Mammary epithelial cell (primary cell): ENCODE measurements around the gene MYBPH.

ENCODE experiments used
- EZH2 ChIP-seq: IDR thresholded peaks from 2 replicates; pipeline ENCODE4 v1.6.1; 2012; ENCODE audit warnings: low read length, inconsistent platforms, borderline replicate concordance
- TF ChIP-seq, protein P1 (sequence below), 2 donors: IDR thresholded peaks in 1 of 2; conservative IDR thresholded peaks in 1 of 2; 2 replicates each; pipeline ENCODE4 v1.5.1; 2011 to 2012; ENCODE audit warnings: inconsistent platforms in 2 of 2, low read length in 2 of 2, mild to moderate bottlenecking in 2 of 2, control low read depth in 1 of 2, low read depth in 1 of 2; ENCODE audit not compliant: insufficient read depth in 1 of 2; ENCODE audit errors: extremely low read depth in 1 of 2

DNA sequence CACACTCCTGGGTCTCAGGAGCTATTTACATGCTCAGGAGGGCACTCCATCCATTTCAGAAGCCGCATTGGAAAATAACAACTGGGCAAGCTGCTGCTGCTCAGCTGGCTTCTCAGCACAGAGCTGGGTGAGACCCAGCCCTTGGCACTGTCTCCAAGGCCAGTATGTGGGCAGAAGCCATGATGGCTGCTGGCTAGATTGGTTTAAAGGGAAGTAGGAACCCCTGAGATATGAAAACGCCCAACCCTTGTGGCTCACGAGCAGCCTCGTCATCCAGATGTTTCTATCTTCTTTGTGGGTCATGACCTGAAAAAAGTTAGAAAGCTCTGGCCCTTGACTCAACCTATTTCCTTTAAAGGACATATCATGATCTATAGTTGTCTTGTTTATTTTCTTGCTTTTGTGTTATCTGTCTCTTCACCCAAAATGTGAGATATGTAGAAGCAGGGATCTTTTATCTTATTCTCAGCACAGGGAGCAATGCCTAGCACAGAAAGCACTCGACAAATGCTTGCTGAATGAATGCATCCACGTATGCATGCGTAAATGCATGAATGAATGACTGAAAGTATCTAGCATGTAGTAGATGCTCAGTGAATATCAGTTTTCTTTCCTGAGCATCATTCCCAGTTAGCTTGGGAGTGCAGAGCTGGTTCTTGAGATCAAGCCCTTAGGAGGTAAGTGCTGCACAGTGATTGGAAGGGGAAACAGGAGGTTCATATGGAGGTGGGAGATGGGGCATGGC, 11.6 kb downstream of the MYBPH start:
- TF ChIP-seq, protein P1, sequence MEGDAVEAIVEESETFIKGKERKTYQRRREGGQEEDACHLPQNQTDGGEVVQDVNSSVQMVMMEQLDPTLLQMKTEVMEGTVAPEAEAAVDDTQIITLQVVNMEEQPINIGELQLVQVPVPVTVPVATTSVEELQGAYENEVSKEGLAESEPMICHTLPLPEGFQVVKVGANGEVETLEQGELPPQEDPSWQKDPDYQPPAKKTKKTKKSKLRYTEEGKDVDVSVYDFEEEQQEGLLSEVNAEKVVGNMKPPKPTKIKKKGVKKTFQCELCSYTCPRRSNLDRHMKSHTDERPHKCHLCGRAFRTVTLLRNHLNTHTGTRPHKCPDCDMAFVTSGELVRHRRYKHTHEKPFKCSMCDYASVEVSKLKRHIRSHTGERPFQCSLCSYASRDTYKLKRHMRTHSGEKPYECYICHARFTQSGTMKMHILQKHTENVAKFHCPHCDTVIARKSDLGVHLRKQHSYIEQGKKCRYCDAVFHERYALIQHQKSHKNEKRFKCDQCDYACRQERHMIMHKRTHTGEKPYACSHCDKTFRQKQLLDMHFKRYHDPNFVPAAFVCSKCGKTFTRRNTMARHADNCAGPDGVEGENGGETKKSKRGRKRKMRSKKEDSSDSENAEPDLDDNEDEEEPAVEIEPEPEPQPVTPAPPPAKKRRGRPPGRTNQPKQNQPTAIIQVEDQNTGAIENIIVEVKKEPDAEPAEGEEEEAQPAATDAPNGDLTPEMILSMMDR (conservative IDR thresholded peaks at IDR 0.05 in 1 of 2, IDR thresholded peaks at IDR 0.05 in 1 of 2; ENCODE audit: extremely low read depth in 1 of 2, insufficient read depth in 1 of 2, low read depth in 1 of 2, low read length in 2 of 2), result no peak
- no peak for TF ChIP-seq EZH2
